Measurements from ENCODE around the gene NFATC3. TPM values are rescaled to one million over a fixed set of nuclear protein-coding genes. Genes with fewer than 3 reads are reported as not detected.

The NFATC3 gene
- total RNA-seq, 4 donors from 2014 or later = 22.6 to 74.0 (median 48.4) TPM

DNA sequence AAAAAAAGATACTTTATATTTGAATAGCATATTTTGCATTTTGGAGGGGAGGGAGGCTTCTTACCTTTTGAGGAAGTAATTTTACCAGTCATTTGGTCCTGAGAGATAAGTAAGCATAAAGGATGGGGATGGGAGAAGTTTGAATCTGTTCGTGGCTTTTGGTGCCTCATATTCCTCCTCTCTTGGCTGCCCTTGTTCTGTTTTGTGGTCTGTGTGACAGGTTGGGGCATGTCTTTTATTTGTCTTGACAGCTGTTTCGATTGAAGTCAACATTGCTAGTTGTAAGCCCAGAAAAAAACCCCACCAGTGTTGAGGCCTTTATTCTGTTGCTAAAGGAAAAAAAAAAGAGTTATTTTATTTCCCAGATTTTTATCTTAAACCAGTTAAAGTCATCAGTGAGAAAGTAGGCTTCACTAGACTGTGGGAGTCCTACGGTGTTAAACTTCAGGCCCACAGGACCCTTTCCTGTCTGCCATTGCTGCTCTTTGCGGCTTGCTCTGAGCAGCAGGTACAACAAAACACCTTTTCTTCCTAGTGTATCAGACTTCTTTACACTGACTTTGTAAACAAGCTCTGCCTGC lies 190.5 kb downstream of the NFATC3 start:
- no peak overlapping the region for H3K27ac ChIP-seq
- DNase-seq = no peak
- TF ChIP-seq, protein P1, sequence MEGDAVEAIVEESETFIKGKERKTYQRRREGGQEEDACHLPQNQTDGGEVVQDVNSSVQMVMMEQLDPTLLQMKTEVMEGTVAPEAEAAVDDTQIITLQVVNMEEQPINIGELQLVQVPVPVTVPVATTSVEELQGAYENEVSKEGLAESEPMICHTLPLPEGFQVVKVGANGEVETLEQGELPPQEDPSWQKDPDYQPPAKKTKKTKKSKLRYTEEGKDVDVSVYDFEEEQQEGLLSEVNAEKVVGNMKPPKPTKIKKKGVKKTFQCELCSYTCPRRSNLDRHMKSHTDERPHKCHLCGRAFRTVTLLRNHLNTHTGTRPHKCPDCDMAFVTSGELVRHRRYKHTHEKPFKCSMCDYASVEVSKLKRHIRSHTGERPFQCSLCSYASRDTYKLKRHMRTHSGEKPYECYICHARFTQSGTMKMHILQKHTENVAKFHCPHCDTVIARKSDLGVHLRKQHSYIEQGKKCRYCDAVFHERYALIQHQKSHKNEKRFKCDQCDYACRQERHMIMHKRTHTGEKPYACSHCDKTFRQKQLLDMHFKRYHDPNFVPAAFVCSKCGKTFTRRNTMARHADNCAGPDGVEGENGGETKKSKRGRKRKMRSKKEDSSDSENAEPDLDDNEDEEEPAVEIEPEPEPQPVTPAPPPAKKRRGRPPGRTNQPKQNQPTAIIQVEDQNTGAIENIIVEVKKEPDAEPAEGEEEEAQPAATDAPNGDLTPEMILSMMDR (IDR thresholded peaks at IDR 0.05) = no peak

DNA sequence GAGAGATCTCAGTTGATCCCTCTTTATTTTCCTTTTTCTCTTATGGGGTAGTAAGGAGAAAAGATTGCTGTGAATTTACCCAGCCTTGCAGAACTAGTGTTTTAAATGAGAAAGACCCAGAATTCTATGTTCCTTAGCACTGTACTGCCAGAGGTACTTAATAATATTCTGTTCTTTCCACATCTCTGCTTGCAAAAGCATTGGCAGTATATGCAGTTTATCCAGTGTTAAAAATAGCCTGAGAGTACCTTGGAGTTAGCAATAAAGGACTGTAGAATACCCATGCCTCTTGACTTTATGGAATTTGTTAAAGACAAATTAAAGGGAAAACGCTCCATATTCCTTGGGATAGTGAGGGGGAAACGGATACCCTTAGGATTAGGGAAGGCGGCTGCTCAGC lies 191.1 kb downstream of the NFATC3 start:
- intact Hi-C loops (cut with DNase I; ENCODE audit: low total_unique reads) = no loop called here
- H3K9me3 ChIP-seq = no peaks in the 10 kb centered on the region
- DNase-seq = no peak
- H3K36me3 ChIP-seq = no peaks in the 10 kb centered on the region
- H3K27me3 ChIP-seq = no peaks in the 10 kb centered on the region
- H3K4me1 ChIP-seq = no peaks in the 10 kb centered on the region
- no peak overlapping the region for H3K4me3 ChIP-seq
- H3K27ac ChIP-seq = no peak overlapping the region
- TF ChIP-seq, protein P1 (IDR thresholded peaks at IDR 0.05) = no peak
- TF ChIP-seq POLR2A (IDR thresholded peaks at IDR 0.05) = no peak

More for the DNA sequence above, 190.5 kb downstream of the NFATC3 start:
- Histone ChIP-seq H3K9me3 (no peaks in the 10 kb centered on the region), H3K27me3 (no peaks in the 10 kb centered on the region), H3K4me1 (no peaks in the 10 kb centered on the region), H3K4me3 (no peak overlapping the region), H3K36me3 (no peaks in the 10 kb centered on the region)
- intact Hi-C loops (cut with DNase I; ENCODE audit: low total_unique reads) = no loop called here

Small RNA genes within 50 kb of the gene (microRNA-seq; reads per million reads assigned to microRNA genes)
- gene MIR6773 (ENCODE audit: borderline microRNAs expressed, borderline replicate concordance) = not detected

Small RNA genes within 50 kb of the gene (small RNA-seq; reads per million reads assigned to genes)
- not detected for gene RF00019
- gene RF00554 = not detected

Other genes starting within 250 kb of the NFATC3 start
- gene THAP11, start 243.1 kb upstream of the NFATC3 start, total RNA-seq = 100 to 1,000 TPM in 1 of 4 donors, 10 to 100 TPM in 3; 43.3 to 105 (median 57.6) TPM
- gene NUTF2, start 238.4 kb upstream of the NFATC3 start, total RNA-seq = 10 to 100 TPM; 43.8 to 76.1 (median 65.4) TPM
- gene CENPT, start 237.7 kb upstream of the NFATC3 start, total RNA-seq = 10 to 100 TPM; 29.4 to 70.2 (median 52.8) TPM
- gene EDC4, start 212.3 kb upstream of the NFATC3 start, total RNA-seq = 10 to 100 TPM; 19.4 to 63.7 (median 50.7) TPM
- gene NRN1L, start 200.5 kb upstream of the NFATC3 start, total RNA-seq = 1 to 10 TPM in 1 of 4 donors, not detected in 3; 2.1 TPM
- gene PSKH1, start 192.1 kb upstream of the NFATC3 start, total RNA-seq = 10 to 100 TPM in 3 of 4 donors, 1 to 10 TPM in 1; 3.1 to 34.3 (median 24.5) TPM
- 1 to 10 TPM in 1 of 4 donors, not detected in 3; 1.0 TPM for gene CTRL, start 153.5 kb upstream of the NFATC3 start, total RNA-seq
- gene PSMB10, start 148.5 kb upstream of the NFATC3 start, total RNA-seq = 10 to 100 TPM in 3 of 4 donors, 1 to 10 TPM in 1; 9.5 to 30.7 (median 15.3) TPM
- 10 to 100 TPM; 11.0 to 75.2 (median 12.4) TPM for gene LCAT, start 141.2 kb upstream of the NFATC3 start, total RNA-seq
- 100 to 1,000 TPM in 1 of 4 donors, 10 to 100 TPM in 3; 25.6 to 137 (median 62.3) TPM for gene SLC12A4, start 116.7 kb upstream of the NFATC3 start, total RNA-seq
- gene DPEP3, start 104.9 kb upstream of the NFATC3 start, total RNA-seq = under 1 TPM in 1 of 4 donors, not detected in 3; 0.14 TPM
- gene DPEP2, start 85.9 kb upstream of the NFATC3 start, total RNA-seq = 1 to 10 TPM in 1 of 4 donors, under 1 TPM in 2, not detected in 1; 0.77 to 2.3 (median 0.83) TPM
- gene DPEP2NB, start 69.5 kb upstream of the NFATC3 start, total RNA-seq = not detected
- 10 to 100 TPM in 2 of 4 donors, 1 to 10 TPM in 2; 2.9 to 14.1 (median 11.8) TPM for gene DDX28, start 62.1 kb upstream of the NFATC3 start, total RNA-seq
- 10 to 100 TPM in 1 of 4 donors, 1 to 10 TPM in 3; 2.0 to 18.4 (median 5.6) TPM for gene DUS2, start 62.1 kb upstream of the NFATC3 start, total RNA-seq
- 1 to 10 TPM in 1 of 4 donors, under 1 TPM in 3; 0.26 to 5.3 (median 0.50) TPM for gene ESRP2, start 150.8 kb downstream of the NFATC3 start, total RNA-seq
- 10 to 100 TPM in 2 of 4 donors, 1 to 10 TPM in 1, under 1 TPM in 1; 0.51 to 22.3 (median 7.9) TPM for gene PLA2G15, start 160.0 kb downstream of the NFATC3 start, total RNA-seq
- 10 to 100 TPM in 2 of 4 donors, 1 to 10 TPM in 2; 6.8 to 40.0 (median 19.6) TPM for gene SLC7A6, start 179.2 kb downstream of the NFATC3 start, total RNA-seq
- 10 to 100 TPM in 2 of 4 donors, 1 to 10 TPM in 2; 7.6 to 18.9 (median 13.4) TPM for gene SLC7A6OS, start 225.6 kb downstream of the NFATC3 start, total RNA-seq
- 100 to 1,000 TPM in 1 of 4 donors, 10 to 100 TPM in 2, 1 to 10 TPM in 1; 8.2 to 111 (median 66.9) TPM for gene PRMT7, start 225.6 kb downstream of the NFATC3 start, total RNA-seq

Data from uterus (tissue), 4 donors.